Thymus (tissue), 11 donors: ENCODE measurements around the gene SKAP1. TPM values are rescaled to one million over a fixed set of nuclear protein-coding genes. Genes with fewer than 3 reads are reported as not detected.

ENCODE experiments used
- DNase-seq, 9 donors: peaks; one replicate each; pipeline ENCODE4 v3.0.0-alpha.2; 2013; ENCODE audit warnings: low spot score in 9 of 9, low read depth in 6 of 9, missing footprints in 1 of 9
- H3K27ac ChIP-seq, 2 donors: one replicate each; pipeline ENCODE4 v1.5.1; 2013; ENCODE audit warnings: control low read depth in 1 of 2, low read depth in 1 of 2, low read length in 1 of 2, mild to moderate bottlenecking in 1 of 2, moderate library complexity in 1 of 2
- H3K27me3 ChIP-seq, 2 donors: one replicate each; pipeline ENCODE4 v1.5.1; 2013; ENCODE audit warnings: low read length in 1 of 2; ENCODE audit not compliant: control insufficient read depth in 2 of 2, insufficient read depth in 1 of 2
- H3K36me3 ChIP-seq, 2 donors: one replicate each; pipeline ENCODE4 v1.5.1; 2013; ENCODE audit warnings: low read length in 1 of 2, mild to moderate bottlenecking in 1 of 2, moderate library complexity in 1 of 2; ENCODE audit not compliant: control insufficient read depth in 2 of 2, insufficient read depth in 2 of 2
- H3K4me1 ChIP-seq, 2 donors: one replicate each; pipeline ENCODE4 v1.5.1; 2013; ENCODE audit warnings: low read length in 2 of 2; ENCODE audit not compliant: control insufficient read depth in 2 of 2, insufficient read depth in 2 of 2
- H3K4me3 ChIP-seq, 2 donors: one replicate each; pipeline ENCODE4 v1.5.1; 2013; ENCODE audit warnings: low read length in 2 of 2, control low read depth in 1 of 2, mild to moderate bottlenecking in 1 of 2
- H3K9me3 ChIP-seq, 2 donors: one replicate each; pipeline ENCODE4 v1.5.1; 2013; ENCODE audit warnings: low read length in 1 of 2, mild to moderate bottlenecking in 1 of 2; ENCODE audit not compliant: control insufficient read depth in 2 of 2, insufficient read depth in 1 of 2
- WGBS: extraction: QIAGEN DNeasy Blood & Tissue Kit; methylation state at CpG from one replicate; pipeline ENCODE4 v1.1.7; 2013; 5-methylcytosine and 5-hydroxymethylcytosine counted together
- polyA plus RNA-seq: library from polyadenylated mRNA; stranded (reverse); fragments of 200-250 nt; gene quantifications from one replicate; pipeline ENCODE4 v1.2.3, GENCODE V29; 2013
- total RNA-seq: library from RNA; stranded (reverse); fragments of 120-200 nt; gene quantifications from one replicate; pipeline ENCODE4 v1.2.4, GENCODE V29; 2013
- donor health status: healthy.

SKAP1 gene
- total and polyA plus RNA-seq, 2 donors: 28.8 to 64.4 TPM

DNA sequence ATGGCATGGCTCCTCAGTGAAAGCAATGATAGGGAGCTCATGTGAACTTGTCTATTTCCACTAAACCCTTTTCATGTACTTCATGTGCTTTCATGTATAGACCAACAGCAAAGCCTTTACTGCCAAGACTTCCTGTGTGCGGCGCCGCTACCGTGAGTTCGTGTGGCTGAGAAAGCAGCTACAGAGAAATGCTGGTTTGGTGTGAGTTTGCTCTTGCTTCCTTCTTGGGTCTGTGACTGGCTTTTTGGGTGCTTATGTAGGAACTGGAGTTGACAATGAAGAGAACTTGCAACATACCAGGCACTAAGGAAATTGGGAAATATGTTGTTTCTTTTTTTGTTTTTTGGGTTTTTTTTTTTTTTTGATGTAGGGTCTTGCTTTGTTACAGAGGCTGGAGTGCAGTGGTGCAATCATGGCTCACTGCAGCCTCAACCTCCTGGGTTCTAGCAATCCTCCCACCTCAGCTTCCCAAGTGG is 316.8 kb downstream of the SKAP1 start:
- peak; percentile 41 to 89 (median 67) for DNase-seq
- Histone ChIP-seq H3K36me3 (peaks cover 14 to 18% of the 10 kb centered on the region in 2 donors), H3K27ac (peak overlapping the region; percentile 76 to 88), H3K27me3 (no peaks in the 10 kb centered on the region), H3K9me3 (no peaks in the 10 kb centered on the region), H3K4me3 (no peak overlapping the region), H3K4me1 (peaks cover 22 to 30% of the 10 kb centered on the region in 2 donors)
- 17% methylated on average over 5 of the region's 5 CpGs for WGBS

- DNase-seq: no peak
- Histone ChIP-seq H3K9me3 (no peaks in the 10 kb centered on the region), H3K27ac (no peak overlapping the region), H3K4me3 (no peak overlapping the region), H3K4me1 (peaks cover 28 to 36% of the 10 kb centered on the region in 2 donors), H3K36me3 (peaks cover 4 to 11% of the 10 kb centered on the region in 2 donors), H3K27me3 (no peaks in the 10 kb centered on the region)
- 93% methylated on average over 2 of the region's 2 CpGs for WGBS
These were observed 318.1 kb downstream of the SKAP1 start for GRCh38 chr17:48111937-48112241.

GRCh38 chr17:48110761-48111160 is 319.3 kb downstream of the SKAP1 start:
- DNase-seq: no peak
- Histone ChIP-seq H3K27me3 (no peaks in the 10 kb centered on the region), H3K9me3 (no peaks in the 10 kb centered on the region), H3K4me1 (peaks cover 30 to 40% of the 10 kb centered on the region in 2 donors), H3K27ac (no peak overlapping the region), H3K36me3 (peaks cover 3 to 7% of the 10 kb centered on the region in 2 donors), H3K4me3 (no peak overlapping the region)
- 83% methylated on average over 9 of the region's 9 CpGs for WGBS

- under 1% methylated on average over 64 of the region's 64 CpGs for WGBS
- peak within 1 kb of the TSS; percentile 93 to 99 for H3K4me3 ChIP-seq
- H3K27ac ChIP-seq: peak within 1 kb of the TSS; percentile 93 to 98
- no peaks in the 10 kb centered on the region for H3K9me3 ChIP-seq
- peaks cover 0 to 3% of the 10 kb centered on the region in 2 donors for H3K27me3 ChIP-seq
- H3K36me3 ChIP-seq: no peaks in the 10 kb centered on the region
- DNase-seq: peak; percentile 73 to 96 (median 86)
- peaks cover 17 to 24% of the 10 kb centered on the region in 2 donors for H3K4me1 ChIP-seq
These were observed 322.6 kb downstream of the SKAP1 start, which contains the start of gene SNX11 for GRCh38 chr17:48107137-48108055. Gene SNX11, plus strand, starts transcription at chr17:48107766. Its CDS starts 4,278 bp downstream, at chr17:48112044.

DNA sequence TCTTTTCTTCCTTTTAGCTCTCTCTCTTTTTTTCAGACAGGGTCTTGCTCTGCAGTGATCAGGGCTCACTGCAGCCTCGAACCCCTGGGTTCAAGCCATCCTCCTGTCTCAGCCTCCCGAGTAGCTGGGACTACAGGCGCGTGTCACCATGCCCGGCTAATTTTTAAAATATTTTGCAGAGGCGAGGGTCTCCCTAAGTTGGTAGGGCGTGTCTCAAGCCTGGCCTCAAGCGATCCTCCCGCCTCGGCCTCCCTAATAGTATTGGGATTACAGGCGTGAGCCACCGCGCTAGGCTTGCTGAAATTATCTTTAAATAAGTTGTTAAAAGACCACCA is 323.2 kb downstream of the SKAP1 start:
- no peak for DNase-seq
- Histone ChIP-seq H3K27me3 (peaks cover 0 to 3% of the 10 kb centered on the region in 2 donors), H3K4me3 (peak overlapping the region; percentile 93 to 99), H3K9me3 (no peaks in the 10 kb centered on the region), H3K4me1 (peaks cover 13 to 24% of the 10 kb centered on the region in 2 donors), H3K27ac (peak overlapping the region; percentile 93 to 98), H3K36me3 (no peaks in the 10 kb centered on the region)
- WGBS: 61% methylated on average over 13 of the region's 13 CpGs

DNA sequence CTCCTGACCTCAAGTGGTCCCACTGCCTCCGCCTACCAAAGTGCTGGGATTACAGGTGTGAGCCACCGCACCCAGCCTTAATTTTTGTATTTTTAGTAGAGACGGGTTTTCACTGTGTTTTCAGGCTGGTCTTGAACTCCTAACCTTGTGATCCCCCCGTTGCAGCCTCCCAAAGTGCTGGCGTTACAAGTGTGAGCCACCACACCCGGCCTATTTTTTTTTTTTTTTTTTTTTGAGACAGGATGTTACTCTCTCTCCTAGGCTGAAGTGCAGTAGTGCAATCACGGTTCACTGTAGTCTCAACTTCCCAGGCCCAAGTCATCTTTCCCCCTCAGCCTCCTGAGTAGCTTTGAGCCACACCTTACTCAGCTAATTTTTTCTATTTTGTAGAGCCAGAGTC is 325.6 kb downstream of the SKAP1 start:
- H3K27me3 ChIP-seq: peaks cover 0 to 3% of the 10 kb centered on the region in 2 donors
- no peaks in the 10 kb centered on the region for H3K9me3 ChIP-seq
- no peak overlapping the region for H3K27ac ChIP-seq
- 93% methylated on average over 7 of the region's 7 CpGs for WGBS
- H3K4me1 ChIP-seq: peaks cover 17 to 38% of the 10 kb centered on the region in 2 donors
- H3K36me3 ChIP-seq: no peaks in the 10 kb centered on the region
- H3K4me3 ChIP-seq: no peak overlapping the region
- no peak for DNase-seq

DNA sequence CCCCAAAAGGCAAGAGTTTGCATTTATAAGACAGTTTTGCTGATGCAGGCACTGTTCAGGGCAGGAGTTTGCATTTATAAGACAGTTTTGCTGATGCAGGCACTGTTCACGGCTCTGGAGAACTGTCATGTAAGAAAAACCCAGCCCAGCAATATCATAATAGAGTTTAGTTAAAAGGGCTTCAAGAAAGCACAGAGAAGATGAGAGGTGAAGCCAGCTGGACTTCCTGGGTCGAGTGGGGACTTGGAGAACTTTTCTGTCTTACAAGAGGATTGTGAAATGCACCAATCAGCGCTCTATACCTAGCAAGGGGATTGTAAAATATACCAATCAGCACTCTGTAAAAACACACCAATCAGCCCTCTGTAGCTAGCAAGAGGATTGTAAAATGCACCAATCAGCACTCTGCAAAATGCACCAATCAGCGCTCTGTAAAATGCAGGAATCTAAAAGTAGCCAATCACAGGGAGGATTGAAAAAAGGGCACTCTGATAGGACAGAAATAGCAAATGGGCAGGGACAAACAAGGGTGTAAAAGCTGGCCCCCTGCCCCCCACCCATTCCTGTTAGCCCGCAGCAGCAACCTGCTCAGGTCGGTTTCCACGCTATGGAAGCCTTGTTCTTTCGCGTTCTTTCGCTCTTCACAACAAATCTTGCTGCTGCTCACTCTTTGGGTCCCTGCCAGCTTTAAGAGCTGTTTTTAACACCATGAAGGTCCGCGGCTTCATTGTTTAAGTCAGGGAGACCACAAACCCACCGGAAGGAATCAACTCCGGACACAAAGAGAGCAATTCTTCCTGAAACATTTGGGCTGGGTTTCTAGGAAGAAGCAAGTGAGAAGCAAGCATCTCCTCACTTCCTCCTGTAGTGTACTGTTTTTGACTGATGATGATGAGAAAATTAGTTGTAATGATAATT is 327.0 kb downstream of the SKAP1 start:
- 31% methylated on average over 14 of the region's 14 CpGs for WGBS
- Histone ChIP-seq H3K36me3 (no peaks in the 10 kb centered on the region), H3K27me3 (peaks cover 0 to 3% of the 10 kb centered on the region in 2 donors), H3K27ac (no peak overlapping the region), H3K4me1 (peaks cover 11 to 28% of the 10 kb centered on the region in 2 donors), H3K4me3 (no peak overlapping the region), H3K9me3 (no peaks in the 10 kb centered on the region)
- no peak for DNase-seq

DNA sequence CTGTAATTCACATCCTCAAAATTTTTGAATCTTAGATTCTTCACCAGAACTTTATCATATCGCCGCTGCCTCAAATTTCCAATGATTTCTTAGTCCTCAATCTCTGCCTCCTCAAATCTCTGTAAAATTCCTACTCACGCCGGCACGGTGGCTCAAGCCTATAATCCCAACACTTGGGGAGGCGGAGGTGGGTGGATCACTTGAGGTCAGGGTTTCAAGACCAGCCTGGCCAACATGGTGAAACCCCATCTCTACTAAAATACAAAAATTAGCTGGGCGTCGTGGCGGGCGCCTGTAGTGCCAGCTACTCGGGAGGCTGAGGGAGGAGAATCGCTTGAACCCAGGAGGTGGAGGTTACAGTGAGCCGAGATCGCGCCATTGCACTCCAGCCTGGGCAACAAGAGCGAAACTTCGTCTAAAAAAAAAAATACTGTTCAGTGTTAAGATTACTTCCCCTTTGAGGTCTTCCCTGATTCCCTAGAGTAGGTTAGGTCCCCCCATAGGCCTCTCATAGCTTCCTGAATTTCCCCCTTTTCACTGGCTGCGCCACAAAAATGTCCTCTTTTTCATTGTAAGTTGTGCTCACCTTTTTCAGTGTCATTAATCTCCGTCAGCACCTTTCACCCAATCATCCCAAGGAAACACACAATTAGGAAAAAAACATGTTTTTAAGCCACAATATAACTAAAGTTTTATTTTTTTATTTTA is 327.8 kb downstream of the SKAP1 start:
- Histone ChIP-seq H3K27me3 (peaks cover 0 to 3% of the 10 kb centered on the region in 2 donors), H3K9me3 (no peaks in the 10 kb centered on the region), H3K27ac (no peak overlapping the region), H3K36me3 (no peaks in the 10 kb centered on the region), H3K4me1 (peaks cover 8 to 25% of the 10 kb centered on the region in 2 donors), H3K4me3 (no peak overlapping the region)
- no peak for DNase-seq
- 61% methylated on average over 19 of the region's 19 CpGs for WGBS
